ENCODE results near the gene STXBP6.

DNA sequence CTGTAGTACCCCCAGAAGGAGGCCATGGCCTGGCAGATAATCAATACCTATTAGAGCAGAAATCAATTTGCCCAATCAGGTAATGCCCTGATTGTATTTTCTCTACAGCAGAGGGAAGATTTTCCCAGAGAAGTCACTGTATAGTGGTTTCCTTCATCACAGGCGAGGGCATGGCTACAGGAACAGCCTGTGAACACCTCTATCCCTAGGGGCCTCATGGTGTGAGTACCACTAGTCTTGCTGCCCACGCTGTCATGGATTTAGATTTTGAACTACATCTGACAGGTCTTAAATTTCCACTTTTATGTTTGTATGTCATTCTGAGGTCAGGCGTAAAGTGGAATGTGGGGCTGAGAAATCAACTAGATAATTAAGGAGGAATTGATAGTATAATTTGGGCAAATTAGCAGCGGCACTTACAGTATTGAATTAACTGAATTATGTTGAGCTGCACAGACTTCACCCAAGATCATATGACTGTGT lies 42.4 kb upstream of the STXBP6 start:
- TF ChIP-seq ZNF558 (tag by site-specific recombination; IDR thresholded peaks at IDR 0.05) (no peak), ZFP37 (tag by site-specific recombination; IDR thresholded peaks at IDR 0.05) (no peak), ZNF214 (tag by site-specific recombination; IDR thresholded peaks at IDR 0.05; ENCODE audit: borderline replicate concordance) (no peak), ZNF629 (tag by site-specific recombination; IDR thresholded peaks at IDR 0.05) (no peak), ZNF274 (IDR thresholded peaks at IDR 0.05; ENCODE audit: low read length) (no peak), ZNF274 (tag by site-specific recombination; IDR thresholded peaks at IDR 0.05; ENCODE audit: borderline replicate concordance) (no peak), ZNF324 (tag by site-specific recombination; IDR thresholded peaks at IDR 0.05) (no peak), ZNF658 (tag by site-specific recombination; IDR thresholded peaks at IDR 0.05) (no peak), ZNF2 (tag by site-specific recombination; IDR thresholded peaks at IDR 0.05) (no peak)
- TF ChIP-seq, protein P1, sequence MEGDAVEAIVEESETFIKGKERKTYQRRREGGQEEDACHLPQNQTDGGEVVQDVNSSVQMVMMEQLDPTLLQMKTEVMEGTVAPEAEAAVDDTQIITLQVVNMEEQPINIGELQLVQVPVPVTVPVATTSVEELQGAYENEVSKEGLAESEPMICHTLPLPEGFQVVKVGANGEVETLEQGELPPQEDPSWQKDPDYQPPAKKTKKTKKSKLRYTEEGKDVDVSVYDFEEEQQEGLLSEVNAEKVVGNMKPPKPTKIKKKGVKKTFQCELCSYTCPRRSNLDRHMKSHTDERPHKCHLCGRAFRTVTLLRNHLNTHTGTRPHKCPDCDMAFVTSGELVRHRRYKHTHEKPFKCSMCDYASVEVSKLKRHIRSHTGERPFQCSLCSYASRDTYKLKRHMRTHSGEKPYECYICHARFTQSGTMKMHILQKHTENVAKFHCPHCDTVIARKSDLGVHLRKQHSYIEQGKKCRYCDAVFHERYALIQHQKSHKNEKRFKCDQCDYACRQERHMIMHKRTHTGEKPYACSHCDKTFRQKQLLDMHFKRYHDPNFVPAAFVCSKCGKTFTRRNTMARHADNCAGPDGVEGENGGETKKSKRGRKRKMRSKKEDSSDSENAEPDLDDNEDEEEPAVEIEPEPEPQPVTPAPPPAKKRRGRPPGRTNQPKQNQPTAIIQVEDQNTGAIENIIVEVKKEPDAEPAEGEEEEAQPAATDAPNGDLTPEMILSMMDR (tag by site-specific recombination; IDR thresholded peaks at IDR 0.05), result no peak
- TF ChIP-seq, protein P2, sequence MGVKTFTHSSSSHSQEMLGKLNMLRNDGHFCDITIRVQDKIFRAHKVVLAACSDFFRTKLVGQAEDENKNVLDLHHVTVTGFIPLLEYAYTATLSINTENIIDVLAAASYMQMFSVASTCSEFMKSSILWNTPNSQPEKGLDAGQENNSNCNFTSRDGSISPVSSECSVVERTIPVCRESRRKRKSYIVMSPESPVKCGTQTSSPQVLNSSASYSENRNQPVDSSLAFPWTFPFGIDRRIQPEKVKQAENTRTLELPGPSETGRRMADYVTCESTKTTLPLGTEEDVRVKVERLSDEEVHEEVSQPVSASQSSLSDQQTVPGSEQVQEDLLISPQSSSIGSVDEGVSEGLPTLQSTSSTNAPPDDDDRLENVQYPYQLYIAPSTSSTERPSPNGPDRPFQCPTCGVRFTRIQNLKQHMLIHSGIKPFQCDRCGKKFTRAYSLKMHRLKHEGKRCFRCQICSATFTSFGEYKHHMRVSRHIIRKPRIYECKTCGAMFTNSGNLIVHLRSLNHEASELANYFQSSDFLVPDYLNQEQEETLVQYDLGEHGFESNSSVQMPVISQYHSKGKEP (tag by site-specific recombination; IDR thresholded peaks at IDR 0.05), result no peak
- TF ChIP-seq, protein P3, sequence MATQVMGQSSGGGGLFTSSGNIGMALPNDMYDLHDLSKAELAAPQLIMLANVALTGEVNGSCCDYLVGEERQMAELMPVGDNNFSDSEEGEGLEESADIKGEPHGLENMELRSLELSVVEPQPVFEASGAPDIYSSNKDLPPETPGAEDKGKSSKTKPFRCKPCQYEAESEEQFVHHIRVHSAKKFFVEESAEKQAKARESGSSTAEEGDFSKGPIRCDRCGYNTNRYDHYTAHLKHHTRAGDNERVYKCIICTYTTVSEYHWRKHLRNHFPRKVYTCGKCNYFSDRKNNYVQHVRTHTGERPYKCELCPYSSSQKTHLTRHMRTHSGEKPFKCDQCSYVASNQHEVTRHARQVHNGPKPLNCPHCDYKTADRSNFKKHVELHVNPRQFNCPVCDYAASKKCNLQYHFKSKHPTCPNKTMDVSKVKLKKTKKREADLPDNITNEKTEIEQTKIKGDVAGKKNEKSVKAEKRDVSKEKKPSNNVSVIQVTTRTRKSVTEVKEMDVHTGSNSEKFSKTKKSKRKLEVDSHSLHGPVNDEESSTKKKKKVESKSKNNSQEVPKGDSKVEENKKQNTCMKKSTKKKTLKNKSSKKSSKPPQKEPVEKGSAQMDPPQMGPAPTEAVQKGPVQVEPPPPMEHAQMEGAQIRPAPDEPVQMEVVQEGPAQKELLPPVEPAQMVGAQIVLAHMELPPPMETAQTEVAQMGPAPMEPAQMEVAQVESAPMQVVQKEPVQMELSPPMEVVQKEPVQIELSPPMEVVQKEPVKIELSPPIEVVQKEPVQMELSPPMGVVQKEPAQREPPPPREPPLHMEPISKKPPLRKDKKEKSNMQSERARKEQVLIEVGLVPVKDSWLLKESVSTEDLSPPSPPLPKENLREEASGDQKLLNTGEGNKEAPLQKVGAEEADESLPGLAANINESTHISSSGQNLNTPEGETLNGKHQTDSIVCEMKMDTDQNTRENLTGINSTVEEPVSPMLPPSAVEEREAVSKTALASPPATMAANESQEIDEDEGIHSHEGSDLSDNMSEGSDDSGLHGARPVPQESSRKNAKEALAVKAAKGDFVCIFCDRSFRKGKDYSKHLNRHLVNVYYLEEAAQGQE (tag by site-specific recombination; IDR thresholded peaks at IDR 0.05), result no peak

Data from HEK293 (cell line).